ENCODE measurements around the gene HIP1R.
"Not testable (repeated sequence)": the region's sequence is repeated elsewhere in the genome, so short reads cannot be mapped to it uniquely, and the experiment has no call there.

The HIP1R gene

DNA sequence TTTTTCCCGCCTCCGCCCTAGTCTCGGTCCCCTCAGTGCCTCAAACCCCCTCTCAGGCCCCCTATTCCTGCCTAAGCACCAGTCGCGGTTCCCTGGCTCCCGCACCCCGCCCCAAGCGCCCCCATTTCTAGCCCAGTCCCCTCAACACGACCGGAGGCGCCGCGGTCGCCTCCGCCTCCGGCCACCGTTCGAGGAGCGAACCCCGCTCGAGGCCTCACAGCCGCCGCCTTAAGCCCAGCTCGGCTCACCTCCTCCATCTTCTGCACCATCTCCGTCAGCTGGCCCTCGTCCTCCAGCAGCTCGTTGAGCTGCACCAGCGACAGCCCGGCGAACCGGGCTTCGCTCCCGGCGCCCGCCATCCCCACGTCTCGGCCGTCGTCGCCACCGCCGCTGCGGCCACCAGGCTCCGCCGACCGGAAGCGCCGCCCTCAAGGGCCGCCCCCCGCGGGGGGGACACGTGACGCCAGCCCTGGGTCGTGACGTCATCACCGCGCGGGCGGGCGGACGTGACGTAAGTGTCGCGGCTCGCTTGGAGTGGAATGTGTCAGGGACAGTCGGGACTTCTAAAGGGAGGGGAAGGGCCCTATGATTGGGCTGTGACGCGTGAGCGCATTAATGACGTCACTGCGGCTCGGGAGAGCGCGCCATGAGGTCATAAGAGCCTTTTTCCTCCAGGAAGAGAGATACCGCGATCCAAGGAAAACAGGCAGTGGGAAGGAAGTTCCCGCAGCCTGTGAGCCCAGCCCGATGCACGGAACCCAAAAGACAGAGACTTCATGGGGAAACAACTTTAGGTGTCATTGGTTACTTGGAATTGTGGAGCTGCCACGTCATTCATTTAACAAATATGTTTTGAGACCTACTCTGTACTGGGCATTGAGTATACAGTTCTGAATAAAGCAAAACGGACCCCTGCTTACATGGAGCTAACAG lies 60.7 kb downstream of the HIP1R start, which contains the start of gene VPS37B:
TSS of gene VPS37B (minus strand) at position 421 of the 933 bp plus-strand sequence. CDS start at position 359, 62 bp downstream.
- no peak for TF ChIP-seq CTCF (IDR thresholded peaks at IDR 0.05)
- no peak for TF ChIP-seq ZFX (IDR thresholded peaks at IDR 0.05; ENCODE audit: borderline replicate concordance)
- peak within 1 kb of the TSS; percentile 54 for H3K27ac ChIP-seq

DNA sequence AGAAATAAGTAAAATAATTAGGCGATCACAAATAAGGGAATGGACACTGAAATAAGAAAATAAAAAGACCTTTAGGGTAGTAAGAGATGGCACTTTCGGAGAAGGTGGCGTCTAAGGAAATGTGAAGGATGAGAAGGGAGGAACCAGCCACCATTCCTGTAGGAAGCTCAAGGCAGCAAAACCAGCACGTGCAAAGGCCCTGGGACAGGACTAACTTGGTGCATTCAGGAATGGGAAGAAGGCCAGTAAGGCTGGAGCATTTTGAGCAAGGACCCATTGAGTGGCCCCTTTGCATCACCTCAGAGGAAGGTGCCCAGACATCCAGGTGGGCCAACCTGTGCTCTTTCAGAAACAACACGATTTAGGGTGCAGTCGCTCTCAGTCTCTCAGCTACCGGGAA lies 61.4 kb downstream of the HIP1R start:
- H3K27ac ChIP-seq = peak overlapping the region; percentile 54
- TF ChIP-seq ZFX (IDR thresholded peaks at IDR 0.05; ENCODE audit: borderline replicate concordance) (no peak), CTCF (IDR thresholded peaks at IDR 0.05) (no peak)

GRCh38 chr12:122899887-122900286 lies 64.6 kb downstream of the HIP1R start:
- H3K27ac ChIP-seq = no peak overlapping the region
- TF ChIP-seq CTCF (IDR thresholded peaks at IDR 0.05) (no peak), ZFX (IDR thresholded peaks at IDR 0.05; ENCODE audit: borderline replicate concordance) (no peak)

GRCh38 chr12:122902854-122903692 lies 67.8 kb downstream of the HIP1R start:
- TF ChIP-seq CTCF (IDR thresholded peaks at IDR 0.05) (no peak), ZFX (IDR thresholded peaks at IDR 0.05; ENCODE audit: borderline replicate concordance) (no peak)
- H3K27ac ChIP-seq = no peak overlapping the region

- TF ChIP-seq ZFX (IDR thresholded peaks at IDR 0.05; ENCODE audit: borderline replicate concordance) (no peak), CTCF (IDR thresholded peaks at IDR 0.05) (no peak)
- H3K27ac ChIP-seq = no peak overlapping the region
Measured at GRCh38 chr12:122903693-122904034, 68.4 kb downstream of the HIP1R start.

DNA sequence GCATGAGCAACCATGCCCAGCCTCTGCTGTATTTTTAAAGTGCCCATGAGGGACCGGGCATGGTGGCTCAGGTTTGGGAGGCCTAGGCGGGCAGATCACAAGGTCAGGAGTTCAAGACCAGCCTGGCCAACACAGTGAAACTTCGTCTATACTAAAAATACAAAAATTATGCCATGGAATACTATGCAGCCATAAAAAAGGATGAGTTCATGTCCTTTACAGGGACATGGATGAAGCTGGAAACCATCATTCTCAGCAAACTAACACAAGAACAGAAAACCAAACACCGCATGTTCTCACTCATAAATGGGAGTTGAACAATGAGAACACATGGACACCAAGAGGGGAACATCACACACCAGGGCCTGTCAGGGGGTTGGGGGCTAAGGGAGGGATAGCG lies 70.0 kb downstream of the HIP1R start:
- H3K27ac ChIP-seq = not testable (repeated sequence)

- H3K27ac ChIP-seq = no peak overlapping the region
- TF ChIP-seq CTCF (IDR thresholded peaks at IDR 0.05) (no peak), ZFX (IDR thresholded peaks at IDR 0.05; ENCODE audit: borderline replicate concordance) (no peak)
Measured at GRCh38 chr12:122908915-122909314, 73.7 kb downstream of the HIP1R start.
